ENCODE results near the gene CFAP46.
"Not testable (repeated sequence)": the region's sequence is repeated elsewhere in the genome, so short reads cannot be mapped to it uniquely, and the experiment has no call there.

Gene CFAP46

GRCh38 chr10:132860532-132860931 is 81.8 kb downstream of the CFAP46 start:
- no peak for DNase-seq

- DNase-seq, result no peak
These were observed 83.1 kb downstream of the CFAP46 start for GRCh38 chr10:132859084-132859855.

GRCh38 chr10:132858121-132859081 is 84.0 kb downstream of the CFAP46 start:
- no peak for DNase-seq

- DNase-seq, result no peak
These were observed 85.4 kb downstream of the CFAP46 start for GRCh38 chr10:132856869-132857524.

- no peak for DNase-seq
These were observed 86.5 kb downstream of the CFAP46 start for GRCh38 chr10:132855889-132856288.

GRCh38 chr10:132851451-132851850 is 90.9 kb downstream of the CFAP46 start:
- DNase-seq, result no peak

- DNase-seq, result no peak
These were observed 91.5 kb downstream of the CFAP46 start for GRCh38 chr10:132850896-132851295.

GRCh38 chr10:132850246-132850645 is 92.1 kb downstream of the CFAP46 start:
- DNase-seq, result no peak

GRCh38 chr10:132849546-132850031 is 92.8 kb downstream of the CFAP46 start:
- DNase-seq, result no peak

GRCh38 chr10:132848951-132849545 is 93.3 kb downstream of the CFAP46 start:
- DNase-seq, result no peak

GRCh38 chr10:132848291-132848701 is 94.1 kb downstream of the CFAP46 start:
- peak in 1 of 4 experiments; percentile 2 for DNase-seq

GRCh38 chr10:132847856-132848255 is 94.5 kb downstream of the CFAP46 start:
- no peak for DNase-seq

GRCh38 chr10:132847416-132847777 is 95.0 kb downstream of the CFAP46 start:
- DNase-seq, result no peak

- DNase-seq, result no peak
These were observed 95.5 kb downstream of the CFAP46 start for GRCh38 chr10:132846631-132847415.

GRCh38 chr10:132845780-132846595 is 96.4 kb downstream of the CFAP46 start:
- no peak for DNase-seq

- DNase-seq, result no peak
These were observed 97.3 kb downstream of the CFAP46 start for GRCh38 chr10:132845041-132845551.

GRCh38 chr10:132844069-132844809 is 98.1 kb downstream of the CFAP46 start:
- no peak for DNase-seq

- not testable (repeated sequence) for DNase-seq
These were observed 99.1 kb downstream of the CFAP46 start for GRCh38 chr10:132843276-132843675.

- DNase-seq, result no peak
These were observed 100.0 kb downstream of the CFAP46 start for GRCh38 chr10:132842397-132842796.

GRCh38 chr10:132841615-132841975 is 100.8 kb downstream of the CFAP46 start:
- no peak for DNase-seq

All from suppressor macrophage (primary cell).